Iris pigment epithelial cell (primary cell): Measurements from ENCODE around the gene ASTL.

ENCODE experiments used
- DNase-seq: peaks from one replicate; pipeline ENCODE4 v3.0.0-alpha.2; 2011; ENCODE audit warnings: low read depth

Gene ASTL

DNA sequence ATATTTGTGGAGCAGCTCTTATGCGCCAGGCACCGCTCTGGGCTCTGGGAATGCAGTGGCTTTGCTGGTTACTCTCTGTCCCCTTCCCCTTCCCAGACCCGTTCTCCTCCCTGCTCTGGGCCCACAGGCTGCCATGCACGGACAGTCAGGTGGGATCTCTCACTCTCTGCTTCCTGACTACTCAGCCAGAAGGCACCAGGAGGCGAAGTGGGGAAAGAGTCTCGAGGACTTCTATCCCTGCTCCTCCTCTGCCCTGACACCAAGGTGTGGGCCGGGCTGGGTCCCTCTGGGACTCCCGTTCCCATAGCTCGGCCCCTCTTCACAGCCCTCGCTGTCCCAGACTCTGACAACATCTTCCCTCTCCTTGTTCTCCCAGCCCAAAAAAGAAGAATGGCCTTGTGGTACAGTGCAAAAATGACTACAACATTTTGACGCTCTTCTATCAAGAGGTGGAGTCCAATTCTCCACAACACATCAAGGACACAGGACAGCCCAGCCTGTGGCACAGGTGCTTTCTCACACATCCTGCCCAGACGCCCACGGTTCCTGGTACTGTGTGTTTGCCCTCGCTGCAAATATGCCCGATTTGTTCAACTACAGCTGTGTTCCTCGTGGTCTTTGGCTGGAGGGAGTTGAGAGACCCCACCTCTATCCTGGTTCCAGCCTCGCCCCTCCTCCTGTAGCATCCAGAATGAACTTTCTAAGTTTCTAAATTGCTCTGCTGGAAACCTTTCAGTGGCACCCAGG, 21.0 kb upstream of the ASTL start:
- DNase-seq, result no peak

DNA sequence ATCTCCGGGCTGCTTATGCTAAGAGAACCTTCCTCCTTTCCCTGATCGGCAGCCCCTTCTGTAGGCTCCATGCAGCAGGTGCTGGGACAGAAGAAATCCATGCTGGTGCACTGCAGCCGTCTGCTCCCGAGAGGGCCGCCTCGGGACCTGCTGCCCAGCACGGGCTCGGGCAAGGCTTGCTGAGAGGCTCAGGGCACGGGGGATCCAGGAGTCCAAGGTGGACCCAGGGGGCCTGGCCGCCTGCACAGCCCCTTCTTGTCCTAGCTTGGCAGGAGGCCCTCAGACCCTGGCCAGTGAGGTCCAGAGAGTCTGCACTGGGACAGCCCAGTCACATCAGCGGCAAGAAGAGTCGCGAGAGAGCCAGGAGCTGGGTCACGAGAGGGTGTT, 20.2 kb upstream of the ASTL start:
- no peak for DNase-seq

DNA sequence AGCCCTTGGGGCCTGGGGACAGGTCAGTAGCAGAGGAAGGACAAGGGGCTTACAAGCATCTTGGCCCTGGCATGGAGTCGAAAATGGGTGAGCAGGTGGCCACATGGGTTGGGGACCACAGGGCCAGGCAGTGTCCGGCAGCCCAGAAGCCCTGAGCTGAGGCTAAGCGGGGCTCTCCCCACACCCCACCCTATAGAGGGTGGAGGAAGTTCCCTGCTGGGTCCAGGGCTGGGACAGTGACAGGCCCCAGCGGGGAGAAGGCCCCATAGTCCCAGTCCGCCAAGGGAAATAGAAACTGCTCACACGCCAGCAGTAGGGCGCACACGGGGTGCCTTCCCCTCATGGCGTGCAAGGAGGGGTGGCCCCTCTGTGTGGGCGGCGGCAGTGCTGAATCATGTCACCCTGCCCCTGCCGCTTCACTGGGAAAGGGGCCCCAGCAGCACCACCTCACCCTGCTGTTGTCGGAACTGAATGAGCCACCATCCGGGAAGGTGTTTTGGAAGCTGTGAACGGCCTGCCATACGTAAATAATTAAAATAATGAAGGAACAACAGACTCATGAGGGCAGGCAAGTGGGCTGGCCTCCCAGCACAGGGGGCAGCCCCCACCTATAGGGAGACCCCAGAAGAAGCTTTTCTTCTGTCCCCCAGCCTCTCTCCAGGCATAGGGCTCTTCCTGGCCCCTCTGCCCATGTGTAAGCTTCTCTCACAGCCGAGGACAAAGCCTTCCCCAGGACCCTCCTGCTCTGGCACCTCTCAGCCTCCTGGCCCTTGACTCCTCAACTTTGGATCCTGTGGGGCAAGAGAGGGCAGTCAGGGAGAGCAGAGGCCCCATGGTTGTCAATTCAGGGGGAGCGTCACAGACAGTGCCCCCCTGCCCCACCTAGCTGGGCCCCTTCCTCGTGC, 19.6 kb upstream of the ASTL start:
- no peak for DNase-seq

DNA sequence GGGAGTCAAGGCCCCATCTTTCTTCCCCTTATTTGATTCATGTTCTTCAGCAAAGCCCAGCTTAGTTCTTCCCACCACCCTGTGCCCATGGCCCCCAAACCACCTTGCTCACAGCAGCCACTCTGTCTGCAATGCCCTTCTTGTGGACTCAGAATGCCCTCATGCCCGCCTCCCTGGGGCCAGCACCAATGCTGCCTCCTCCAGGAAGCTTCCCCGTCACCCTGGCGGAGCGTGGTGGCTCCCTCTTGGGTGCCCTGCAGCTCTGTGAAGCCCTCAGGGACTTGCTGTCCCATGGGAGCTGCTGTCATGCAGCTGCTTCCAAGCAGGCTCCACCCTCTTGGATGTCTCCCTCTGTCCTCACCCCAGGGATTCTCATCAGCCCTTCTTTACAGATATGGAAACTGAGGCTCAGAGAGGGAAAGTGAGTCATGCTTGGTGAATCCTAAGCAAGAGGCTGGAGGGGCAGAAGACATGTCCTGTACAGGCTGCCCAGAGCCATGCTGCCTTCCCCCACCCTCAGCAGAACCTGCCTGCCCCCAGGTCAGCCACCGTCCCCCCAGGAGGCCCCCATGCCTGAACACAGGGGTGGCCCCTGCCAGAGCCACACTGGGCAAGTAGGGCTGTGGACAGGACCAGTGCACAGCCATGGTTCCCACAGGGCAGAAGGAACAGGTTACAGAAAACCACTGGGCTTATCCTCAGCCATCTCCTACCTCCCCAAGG, 18.8 kb upstream of the ASTL start:
- DNase-seq, result no peak

DNA sequence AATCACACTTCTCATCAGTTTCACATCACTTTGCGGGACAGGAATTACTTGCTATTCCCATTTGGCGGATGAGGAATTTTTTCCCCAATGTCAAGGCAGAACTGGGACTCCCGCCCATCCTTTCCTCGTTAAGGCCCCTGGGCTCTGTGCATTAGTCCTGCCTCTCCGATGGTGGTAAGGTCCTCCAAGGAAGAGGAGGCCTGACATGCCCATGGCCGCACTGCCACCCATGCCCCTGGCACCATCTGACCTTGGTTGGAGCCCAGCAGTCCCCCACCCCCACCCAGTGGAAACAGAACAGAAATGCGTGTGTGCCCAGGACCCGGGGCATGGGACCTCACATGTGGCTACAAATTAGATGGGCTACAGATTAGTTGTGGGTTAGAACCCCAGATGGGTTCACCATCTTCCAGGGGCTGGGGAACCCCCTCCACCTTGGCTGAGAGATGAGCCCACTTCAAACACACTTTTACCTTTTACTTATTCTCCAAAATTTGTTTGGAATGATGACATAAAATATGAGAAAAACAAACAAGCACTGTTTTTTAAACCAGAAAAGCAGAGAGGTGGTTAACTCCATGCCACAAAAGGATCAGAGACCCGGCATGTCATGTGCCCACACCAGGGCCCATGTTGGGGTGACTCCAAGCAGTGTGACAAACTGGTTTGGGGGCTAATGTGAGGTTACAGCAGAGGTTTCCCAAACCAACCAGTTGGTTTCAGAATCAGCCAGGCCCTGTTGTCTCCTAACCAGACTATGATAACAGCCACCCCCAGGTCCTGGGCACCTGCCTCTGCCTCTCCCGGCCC, 17.9 kb upstream of the ASTL start:
- DNase-seq, result no peak

DNA sequence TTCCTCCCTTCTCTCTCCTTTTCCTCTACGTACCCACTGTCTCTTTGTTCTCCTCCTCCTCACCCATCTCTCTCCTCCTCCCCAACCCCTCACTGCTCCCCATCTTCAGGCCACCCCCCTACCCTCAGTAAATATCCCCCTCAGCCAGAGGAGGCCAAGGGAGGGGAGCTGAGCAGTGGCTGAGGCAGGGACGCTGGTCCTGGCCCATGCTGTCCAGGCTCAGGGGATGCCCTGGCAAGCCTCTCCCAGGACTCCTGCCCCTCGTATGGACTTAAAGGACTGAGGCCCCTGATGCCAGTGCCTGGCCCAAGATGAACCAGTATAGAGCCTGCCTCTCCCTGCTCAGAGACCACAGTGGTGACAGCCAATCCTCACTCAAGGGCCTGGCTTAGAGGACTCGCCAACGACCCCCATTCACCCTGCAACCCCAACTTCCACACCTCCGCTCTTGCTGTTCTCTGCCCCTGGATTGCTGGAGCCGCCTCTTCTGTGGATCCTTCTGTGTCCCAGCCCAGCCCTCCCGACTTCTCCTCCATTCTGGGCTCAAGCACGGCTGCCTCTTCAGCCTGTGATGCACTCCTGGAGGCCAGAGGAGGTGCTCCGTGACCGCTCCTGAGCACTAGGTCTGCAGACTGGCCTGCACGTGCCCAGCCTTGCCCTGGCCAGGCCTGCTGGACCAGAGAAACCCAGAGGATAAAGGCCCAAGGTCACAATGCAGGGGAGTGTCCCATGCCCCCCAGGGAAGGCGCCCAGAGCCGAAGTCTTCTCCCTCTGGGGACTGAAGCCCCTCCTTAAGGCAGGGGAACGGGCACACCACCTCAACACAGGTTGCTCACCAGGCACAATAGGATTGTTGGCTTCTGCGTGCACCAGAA, 16.4 kb upstream of the ASTL start:
- no peak for DNase-seq

DNA sequence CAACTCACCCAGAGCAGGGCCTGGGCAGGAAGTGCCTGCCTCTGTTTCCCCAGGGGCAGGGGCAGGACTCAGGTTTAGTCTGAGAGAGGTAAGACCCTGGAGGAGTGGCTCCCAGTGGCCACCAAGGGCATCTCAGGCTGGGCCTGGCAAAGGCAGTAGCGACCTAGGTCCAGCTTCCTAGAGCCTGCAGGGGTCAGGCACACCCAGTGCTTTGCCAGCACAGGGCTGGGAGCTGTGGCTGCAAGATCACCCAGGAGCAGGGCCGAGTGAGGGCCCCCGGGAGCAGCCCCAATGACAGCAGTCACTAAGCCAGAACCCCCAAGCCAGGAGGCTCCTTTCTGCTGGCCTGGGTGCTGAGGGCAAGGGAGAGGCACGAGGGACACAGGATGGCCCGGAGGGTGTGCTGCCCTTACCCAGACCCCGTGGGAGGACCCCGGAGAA, 15.7 kb upstream of the ASTL start:
- DNase-seq, result no peak

DNA sequence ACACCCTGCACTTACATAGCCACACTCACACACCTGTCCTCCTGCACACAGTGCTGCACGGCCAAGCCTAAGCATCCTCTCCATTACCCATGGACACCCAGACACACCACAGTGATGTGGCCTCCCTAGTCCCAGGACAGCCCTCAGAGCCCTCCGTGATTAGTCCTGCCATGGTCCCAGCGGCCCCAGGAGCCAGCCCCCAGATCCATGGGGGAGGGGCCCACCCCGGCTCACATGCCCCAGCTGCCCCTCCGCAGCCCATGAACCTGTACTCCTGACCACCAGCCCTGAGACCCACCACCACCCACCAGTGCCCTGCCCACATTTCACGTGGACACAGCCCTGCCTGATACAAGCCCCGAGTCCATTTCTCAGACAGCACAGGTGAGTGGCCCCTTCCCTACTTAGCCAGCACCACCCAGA, 15.0 kb upstream of the ASTL start:
- no peak for DNase-seq

DNA sequence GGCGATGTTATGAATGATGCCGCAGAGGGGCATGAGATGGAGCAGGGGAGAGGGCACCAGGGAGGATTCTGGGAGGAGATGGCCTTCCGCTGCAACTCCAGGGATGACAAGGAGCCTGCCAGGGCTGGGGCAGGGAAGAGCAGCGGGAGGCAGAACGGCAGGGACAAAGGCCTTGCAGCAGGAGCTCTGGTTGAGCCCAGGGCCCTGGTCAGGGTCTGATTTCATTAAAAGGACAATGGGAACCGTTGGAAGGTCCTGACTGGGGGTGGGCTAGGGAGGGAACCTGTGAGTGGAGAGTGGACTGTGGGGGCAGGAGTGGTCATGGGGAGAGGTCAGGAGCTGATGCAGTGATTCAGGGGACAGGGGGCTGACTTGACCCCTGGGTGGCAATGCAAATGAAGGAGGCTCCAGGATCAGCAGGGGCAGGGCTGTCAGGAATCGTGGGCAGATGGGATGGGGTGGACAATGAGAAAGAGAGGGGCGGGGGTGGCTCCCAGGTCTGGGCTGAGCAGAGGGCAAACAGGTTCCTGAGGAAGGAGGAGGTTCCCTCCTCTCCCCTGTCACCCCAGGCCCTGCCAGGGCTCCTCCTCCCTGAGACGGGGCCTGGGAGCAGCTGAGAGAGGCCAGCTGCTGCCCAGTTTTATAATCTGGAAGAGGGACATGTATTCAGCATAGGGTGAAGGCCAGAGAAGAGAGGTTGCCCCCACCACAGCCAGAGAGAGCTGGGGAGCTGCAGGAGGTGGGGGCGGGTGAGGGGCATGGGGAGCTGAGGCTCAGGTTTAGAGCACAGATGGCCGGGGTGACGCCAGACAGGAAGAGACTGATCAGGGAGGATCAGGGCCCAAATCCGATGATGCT, 14.2 kb upstream of the ASTL start:
- DNase-seq, result no peak

DNA sequence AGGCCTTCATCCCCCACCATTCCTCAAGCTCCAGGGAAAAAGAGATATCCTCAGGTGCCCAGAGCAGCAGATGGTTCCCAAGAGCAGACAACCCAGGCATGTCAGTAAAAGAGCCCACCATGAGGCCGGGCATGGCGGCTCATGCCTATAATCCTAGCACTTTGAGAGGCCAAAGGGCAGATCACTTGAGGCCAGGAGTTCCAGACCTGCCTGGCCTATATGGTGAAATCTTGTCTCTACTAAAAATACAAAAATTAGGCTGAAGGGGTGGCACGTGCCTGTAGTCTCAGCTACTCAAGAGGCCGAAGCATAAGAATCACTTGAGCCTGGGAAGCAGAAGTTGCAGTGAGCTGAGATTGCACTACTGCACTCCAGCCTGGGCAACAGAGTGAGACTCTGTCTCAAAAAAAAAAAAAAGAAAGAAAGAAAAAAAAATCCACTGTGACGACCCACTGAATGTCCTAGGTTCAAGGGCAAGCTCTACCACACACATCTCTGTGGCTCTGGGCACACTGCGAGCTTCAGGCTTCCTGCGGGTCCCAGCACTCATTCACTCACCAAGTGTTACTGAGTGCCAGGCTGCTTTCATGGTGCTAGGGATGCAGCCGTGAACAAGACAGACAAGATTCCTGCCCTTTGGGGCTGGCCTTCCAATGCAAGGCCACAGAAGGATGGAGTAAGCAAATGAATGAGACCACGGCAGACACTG, 13.4 kb upstream of the ASTL start:
- no peak for DNase-seq

DNA sequence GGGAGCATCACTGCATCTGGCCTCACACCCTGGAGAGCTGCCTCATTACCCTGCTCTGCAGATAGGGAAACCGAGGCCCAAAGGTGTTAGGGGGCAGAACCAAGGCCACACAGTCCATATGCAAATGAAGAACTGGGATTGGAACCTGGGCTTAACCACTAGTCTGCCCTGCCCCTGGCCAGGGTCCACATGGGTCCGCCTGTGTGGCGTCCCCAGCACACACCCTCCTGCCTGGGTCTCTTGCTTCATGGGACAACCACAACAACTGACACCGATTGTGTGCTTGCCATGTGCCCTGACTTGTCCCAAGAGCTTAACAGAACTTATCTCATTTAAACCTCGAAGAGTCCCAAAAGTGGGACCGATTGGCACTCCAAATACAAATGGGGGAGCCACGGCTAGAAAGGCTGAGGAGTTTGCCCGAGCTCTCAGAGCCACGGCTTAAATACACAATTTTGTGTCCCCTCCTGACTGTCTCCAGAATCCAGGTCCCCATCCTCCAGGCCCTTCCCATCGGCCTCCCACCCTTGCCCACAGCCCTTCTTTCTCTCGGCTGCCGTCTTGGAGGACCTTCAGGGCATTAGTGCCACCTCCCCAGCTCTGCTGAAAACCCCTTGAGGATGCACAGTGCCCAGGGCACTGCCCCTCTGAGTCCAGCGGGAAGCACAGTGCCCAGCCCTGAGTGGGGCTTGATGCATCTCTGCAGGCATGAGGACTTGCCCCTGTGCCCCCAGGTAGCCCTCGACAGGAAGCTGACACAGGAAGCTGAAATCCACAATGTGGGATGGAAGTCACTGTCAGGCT, 12.7 kb upstream of the ASTL start:
- no peak for DNase-seq

DNA sequence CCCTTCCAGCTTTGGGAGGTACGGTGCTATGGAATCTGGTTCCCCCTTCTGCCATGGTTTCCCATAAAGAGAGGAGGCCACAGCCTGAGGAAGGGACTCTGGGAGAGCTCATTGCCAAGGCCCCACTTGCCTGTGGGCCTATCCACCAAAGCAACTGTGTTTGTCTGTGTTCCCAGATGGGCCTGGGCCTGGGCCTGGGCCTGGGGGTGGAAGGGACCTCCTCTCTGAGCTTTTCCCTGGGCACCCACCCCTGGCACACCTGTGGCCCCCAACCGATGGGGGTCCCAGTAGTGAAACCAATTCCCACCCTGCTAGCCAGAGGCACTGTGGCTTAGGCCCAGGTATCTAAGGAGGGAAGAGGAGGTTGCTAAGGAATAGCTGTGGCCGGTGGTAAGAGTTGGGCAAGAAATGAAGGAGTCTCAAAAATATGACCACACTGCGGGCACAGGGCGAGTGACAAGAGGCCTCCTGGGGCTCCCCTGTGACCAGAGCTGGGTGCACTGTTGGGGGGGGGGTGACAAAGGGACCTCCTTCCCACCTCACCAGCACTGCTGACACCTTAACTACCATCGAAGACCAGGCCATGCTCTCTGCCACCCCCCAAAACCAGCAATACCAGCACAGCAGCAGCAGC, 11.8 kb upstream of the ASTL start:
- DNase-seq, result no peak

DNA sequence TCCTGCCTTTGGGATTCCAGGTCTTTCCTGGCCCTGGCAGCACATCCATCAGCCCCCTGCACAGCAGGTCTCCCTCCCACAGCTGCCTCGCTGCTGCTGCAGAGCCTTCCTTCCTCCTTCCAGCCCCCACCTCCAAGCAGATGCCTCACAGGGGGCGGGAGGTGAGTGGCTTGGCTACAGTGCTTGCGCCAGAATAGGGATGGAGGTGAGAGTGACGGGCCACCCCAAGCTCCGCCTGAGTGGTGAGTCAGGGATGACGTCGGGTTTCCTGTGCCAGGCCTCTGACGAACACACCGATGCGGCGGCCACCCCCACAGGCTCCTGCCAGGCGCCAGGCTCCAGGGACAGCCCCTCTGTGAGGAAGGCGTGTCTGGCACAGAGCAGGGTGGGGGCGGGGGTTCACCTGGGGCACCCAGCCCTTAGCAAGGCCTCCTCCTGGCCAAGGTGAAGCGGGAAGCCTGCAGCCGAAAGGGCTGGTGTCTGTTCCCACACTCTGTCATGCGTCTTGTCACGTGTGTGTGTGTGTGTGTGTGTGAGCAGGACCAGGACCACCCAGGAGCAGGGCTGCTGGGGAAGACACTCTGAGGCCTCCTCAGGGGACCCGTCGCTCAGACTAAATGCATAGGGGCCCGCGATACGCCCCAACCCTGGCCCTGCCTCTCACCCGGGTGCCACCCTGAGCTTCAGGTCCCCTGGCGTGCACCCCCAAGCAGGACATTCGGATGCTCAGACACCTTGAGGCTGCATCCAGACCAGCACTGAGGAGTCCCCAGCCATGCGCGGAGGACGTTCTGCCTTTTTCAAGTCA, 10.3 kb upstream of the ASTL start:
- peak; percentile 93 for DNase-seq

DNA sequence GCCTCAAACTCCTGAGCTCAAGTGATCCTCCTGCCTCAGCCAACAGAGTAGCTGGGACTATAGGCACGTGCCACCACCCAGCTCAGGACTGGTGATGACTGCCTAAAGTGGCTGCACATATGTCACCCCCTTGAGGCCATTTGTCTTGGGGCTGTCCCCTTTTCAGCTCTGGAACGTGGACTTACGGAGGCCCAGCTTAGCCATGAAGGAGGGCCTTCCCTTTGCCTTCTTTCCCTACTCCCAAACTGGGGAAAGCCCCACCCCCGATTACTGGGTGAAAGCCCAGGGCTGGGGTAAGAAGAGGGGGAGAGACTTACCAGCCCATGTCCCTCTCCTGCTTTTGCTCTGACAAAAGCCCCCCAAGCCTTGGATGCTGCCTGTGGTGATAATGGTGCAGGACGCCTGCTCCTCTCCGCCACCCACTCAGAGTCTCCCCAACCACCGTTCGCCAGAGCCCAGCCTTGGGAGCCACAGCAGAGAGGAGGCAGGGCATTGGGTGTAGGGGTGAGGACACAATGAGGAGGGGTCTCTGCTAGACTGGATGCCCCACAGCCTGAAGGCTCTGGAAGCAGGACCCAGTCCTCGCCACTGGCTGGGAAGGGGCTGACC, 9.4 kb upstream of the ASTL start:
- no peak for DNase-seq

DNA sequence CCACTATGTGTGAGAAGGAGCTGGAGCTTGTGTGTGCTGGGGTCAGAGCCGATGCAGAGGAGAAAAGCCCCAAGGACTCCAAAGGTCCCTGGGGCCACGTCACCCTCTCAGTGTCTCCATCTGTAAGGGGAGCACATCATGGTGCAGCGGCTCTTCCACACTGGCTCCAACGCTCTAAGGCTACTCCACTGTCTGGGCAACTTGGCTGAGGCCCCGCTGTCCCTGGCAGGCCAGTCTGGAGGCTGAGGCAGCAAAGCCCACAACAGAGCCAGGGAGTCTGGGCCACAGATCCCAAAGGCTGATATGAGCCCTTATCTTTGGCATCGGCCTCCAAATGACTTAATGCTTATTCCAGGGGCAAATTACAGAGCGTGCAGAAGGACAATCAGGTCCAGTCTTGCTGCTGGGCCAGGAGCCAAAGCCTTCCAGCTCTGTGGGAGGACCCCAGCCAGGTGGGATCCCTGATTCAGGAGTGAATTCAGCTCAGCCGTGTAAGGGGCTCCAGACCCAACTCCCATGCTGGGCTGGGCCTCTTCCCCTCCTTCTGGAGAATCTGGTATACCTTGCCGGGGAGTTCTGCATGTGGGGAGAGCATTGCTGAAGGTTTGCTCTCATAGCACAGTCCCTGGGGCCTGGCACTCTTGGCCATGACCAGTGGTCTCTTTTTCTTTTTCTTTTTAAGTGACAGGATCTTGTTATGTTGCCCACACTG, 8.7 kb upstream of the ASTL start:
- DNase-seq, result no peak
